DOHH2 (cell line): Measurements from ENCODE around the gene FUT8.

Experiments used
- H3F3A ChIP-seq: fragments of 200-600 bp; sonication (generic), shearing (Covaris generic); 2 replicates; pipeline ENCODE4 v1.6.0; 2016; ENCODE audit warnings: antibody characterized with exemption, mild to moderate bottlenecking; ENCODE audit not compliant: control insufficient read depth, insufficient read depth
- H3K27ac ChIP-seq: fragments of 200-600 bp; sonication (generic); 2 replicates; pipeline ENCODE4 v1.5.1; 2014; ENCODE audit warnings: low read depth, mild to moderate bottlenecking, low read length, moderate library complexity
- H3K27me3 ChIP-seq: fragments of 200-600 bp; sonication (generic); 2 replicates; pipeline ENCODE4 v1.6.1; 2014; ENCODE audit warnings: mild to moderate bottlenecking, low read length, mixed read lengths; ENCODE audit not compliant: control insufficient read depth
- H3K36me3 ChIP-seq: fragments of 200-600 bp; sonication (generic); 2 replicates; pipeline ENCODE4 v1.6.1; 2014; ENCODE audit warnings: mild to moderate bottlenecking, low read length, moderate library complexity, mixed read lengths; ENCODE audit not compliant: control insufficient read depth
- H3K4me1 ChIP-seq: fragments of 200-600 bp; sonication (generic); 2 replicates; pipeline ENCODE4 v1.6.1; 2014; ENCODE audit warnings: mild to moderate bottlenecking, low read length, mixed read lengths; ENCODE audit not compliant: control insufficient read depth
- H3K4me2 ChIP-seq: fragments of 200-600 bp; sonication (generic); 2 replicates; pipeline ENCODE4 v1.6.0; 2014; ENCODE audit warnings: mild to moderate bottlenecking, low read length, moderate library complexity
- H3K4me3 ChIP-seq: fragments of 200-600 bp; sonication (generic); 2 replicates; pipeline ENCODE4 v1.5.1; 2014; ENCODE audit warnings: mild to moderate bottlenecking, low read length, mixed read lengths
- H3K79me2 ChIP-seq: fragments of 200-600 bp; sonication (generic); 2 replicates; pipeline ENCODE4 v1.6.1; 2014; ENCODE audit warnings: mild to moderate bottlenecking, low read length, mixed read lengths; ENCODE audit not compliant: control insufficient read depth
- H3K9me2 ChIP-seq: fragments of 200-600 bp; sonication (generic); replicated peaks from 2 replicates; pipeline ENCODE4 v1.6.1; 2014; ENCODE audit warnings: mild to moderate bottlenecking, low read length, mixed read lengths; ENCODE audit not compliant: control insufficient read depth
- H3K9me3 ChIP-seq: fragments of 200-600 bp; sonication (generic); 2 replicates; pipeline ENCODE4 v1.6.1; 2014; ENCODE audit warnings: antibody characterized with exemption, low read length, mixed read lengths; ENCODE audit not compliant: control insufficient read depth, insufficient read depth
- H4K20me1 ChIP-seq: fragments of 200-600 bp; sonication (generic); 2 replicates; pipeline ENCODE4 v1.6.0; 2014; ENCODE audit warnings: low read depth, mild to moderate bottlenecking, antibody characterized with exemption, low read length, moderate library complexity; ENCODE audit not compliant: control insufficient read depth, insufficient read depth
- EZH2phosphoT487 ChIP-seq: fragments of 200-600 bp; sonication (generic); IDR thresholded peaks from 2 replicates; pipeline ENCODE4 v1.6.1; 2017; ENCODE audit warnings: borderline replicate concordance, mild to moderate bottlenecking, antibody characterized with exemption, low read length, moderate library complexity, mixed read lengths
- TF ChIP-seq, protein P1 (sequence below): fragments of 200-600 bp; sonication (generic); IDR thresholded peaks from one replicate; pipeline ENCODE4 v1.5.1; 2014; ENCODE audit warnings: antibody characterized with exemption, mild to moderate bottlenecking, low read depth, low read length; ENCODE audit not compliant: poor library complexity, severe bottlenecking

The FUT8 gene

DNA sequence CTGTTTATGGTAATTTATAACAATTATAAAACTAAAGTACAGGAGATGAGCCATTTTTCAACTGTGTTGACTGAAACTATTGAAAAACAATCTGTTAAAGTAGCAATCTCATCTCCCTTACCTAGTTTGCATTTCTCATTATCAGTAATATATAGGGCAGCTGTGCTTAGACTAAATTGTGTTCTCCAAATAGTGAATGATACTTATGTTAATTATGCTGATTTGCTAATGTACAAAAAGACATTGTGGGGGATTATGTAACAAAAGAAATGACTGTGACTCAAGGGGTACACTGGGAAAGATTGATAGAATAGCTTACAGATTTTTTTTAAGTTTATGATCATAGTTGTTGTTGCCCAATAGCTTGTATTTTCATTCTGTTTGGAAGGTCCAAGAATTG lies 207.7 kb downstream of the FUT8 start:
- TF ChIP-seq, protein P1, sequence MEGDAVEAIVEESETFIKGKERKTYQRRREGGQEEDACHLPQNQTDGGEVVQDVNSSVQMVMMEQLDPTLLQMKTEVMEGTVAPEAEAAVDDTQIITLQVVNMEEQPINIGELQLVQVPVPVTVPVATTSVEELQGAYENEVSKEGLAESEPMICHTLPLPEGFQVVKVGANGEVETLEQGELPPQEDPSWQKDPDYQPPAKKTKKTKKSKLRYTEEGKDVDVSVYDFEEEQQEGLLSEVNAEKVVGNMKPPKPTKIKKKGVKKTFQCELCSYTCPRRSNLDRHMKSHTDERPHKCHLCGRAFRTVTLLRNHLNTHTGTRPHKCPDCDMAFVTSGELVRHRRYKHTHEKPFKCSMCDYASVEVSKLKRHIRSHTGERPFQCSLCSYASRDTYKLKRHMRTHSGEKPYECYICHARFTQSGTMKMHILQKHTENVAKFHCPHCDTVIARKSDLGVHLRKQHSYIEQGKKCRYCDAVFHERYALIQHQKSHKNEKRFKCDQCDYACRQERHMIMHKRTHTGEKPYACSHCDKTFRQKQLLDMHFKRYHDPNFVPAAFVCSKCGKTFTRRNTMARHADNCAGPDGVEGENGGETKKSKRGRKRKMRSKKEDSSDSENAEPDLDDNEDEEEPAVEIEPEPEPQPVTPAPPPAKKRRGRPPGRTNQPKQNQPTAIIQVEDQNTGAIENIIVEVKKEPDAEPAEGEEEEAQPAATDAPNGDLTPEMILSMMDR, result no peak
- no peak for TF ChIP-seq EZH2phosphoT487
- no peaks in the 10 kb centered on the region for H3F3A ChIP-seq
- no peak overlapping the region for H3K4me2 ChIP-seq
- H4K20me1 ChIP-seq, result no peaks in the 10 kb centered on the region
- H3K4me3 ChIP-seq, result no peak overlapping the region
- no peaks in the 10 kb centered on the region for H3K27me3 ChIP-seq
- no peaks in the 10 kb centered on the region for H3K4me1 ChIP-seq
- no peak overlapping the region for H3K27ac ChIP-seq
- no peaks in the 10 kb centered on the region for H3K9me2 ChIP-seq
- no peaks in the 10 kb centered on the region for H3K79me2 ChIP-seq
- no peaks in the 10 kb centered on the region for H3K9me3 ChIP-seq
- H3K36me3 ChIP-seq, result peaks cover 25% of the 10 kb centered on the region

DNA sequence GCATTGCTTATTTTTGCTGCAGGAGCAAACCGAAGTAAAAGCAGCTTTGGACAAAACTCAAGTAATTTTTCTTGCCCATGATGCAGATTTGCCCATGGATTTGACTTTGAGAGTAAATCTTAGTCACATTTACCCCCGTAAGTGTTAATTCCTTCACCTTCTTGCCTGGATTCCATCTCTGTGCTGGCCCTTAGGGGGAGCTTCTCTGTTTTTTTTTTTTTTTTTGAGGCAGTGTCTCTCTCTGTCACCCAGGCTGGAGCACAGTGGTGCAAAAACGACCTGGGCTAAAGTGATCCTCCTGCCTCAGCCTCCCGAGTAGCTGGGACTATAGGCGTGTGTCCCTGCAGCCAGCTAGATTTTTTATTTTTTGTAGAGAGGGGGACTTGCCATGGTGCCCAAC lies 210.2 kb downstream of the FUT8 start:
- Histone ChIP-seq H3K4me1 (no peaks in the 10 kb centered on the region), H3K4me3 (no peak overlapping the region), H3K9me3 (no peaks in the 10 kb centered on the region), H3K27ac (no peak overlapping the region), H3K4me2 (no peak overlapping the region), H3K27me3 (no peaks in the 10 kb centered on the region), H4K20me1 (no peaks in the 10 kb centered on the region), H3K79me2 (no peaks in the 10 kb centered on the region), H3K36me3 (peaks cover 6% of the 10 kb centered on the region; the same call in 1 of the 2 replicates), H3K9me2 (no peaks in the 10 kb centered on the region), H3F3A (no peaks in the 10 kb centered on the region)
- no peak for TF ChIP-seq EZH2phosphoT487
- TF ChIP-seq, protein P1, result no peak

DNA sequence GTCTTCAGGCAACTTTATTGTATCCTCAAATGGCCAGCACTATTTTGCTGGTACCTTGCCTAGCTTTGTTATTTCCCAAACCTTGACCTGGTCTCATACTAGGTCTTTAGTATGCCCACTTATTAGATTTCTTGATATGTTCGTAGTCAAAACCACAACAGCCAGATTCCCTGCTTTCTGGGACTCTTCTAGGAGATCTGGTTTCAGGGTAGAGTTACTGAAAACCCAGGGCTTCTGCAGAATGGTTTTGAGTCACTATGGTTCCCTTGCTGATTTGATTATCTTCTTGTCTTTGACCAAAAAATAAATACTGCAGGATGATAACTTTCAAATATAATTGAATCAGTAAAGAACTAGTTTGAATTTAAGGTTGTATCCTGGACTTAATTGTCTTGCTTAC lies 211.2 kb downstream of the FUT8 start:
- peaks cover 9% of the 10 kb centered on the region for H3K36me3 ChIP-seq
- no peaks in the 10 kb centered on the region for H3K9me2 ChIP-seq
- no peaks in the 10 kb centered on the region for H3K27me3 ChIP-seq
- no peaks in the 10 kb centered on the region for H3K4me1 ChIP-seq
- no peak overlapping the region for H3K4me3 ChIP-seq
- H3K27ac ChIP-seq, result no peak overlapping the region
- H3K9me3 ChIP-seq, result no peaks in the 10 kb centered on the region
- no peaks in the 10 kb centered on the region for H4K20me1 ChIP-seq
- no peaks in the 10 kb centered on the region for H3K79me2 ChIP-seq
- H3F3A ChIP-seq, result no peaks in the 10 kb centered on the region
- no peak overlapping the region for H3K4me2 ChIP-seq
- no peak for TF ChIP-seq EZH2phosphoT487
- TF ChIP-seq, protein P1, result no peak

DNA sequence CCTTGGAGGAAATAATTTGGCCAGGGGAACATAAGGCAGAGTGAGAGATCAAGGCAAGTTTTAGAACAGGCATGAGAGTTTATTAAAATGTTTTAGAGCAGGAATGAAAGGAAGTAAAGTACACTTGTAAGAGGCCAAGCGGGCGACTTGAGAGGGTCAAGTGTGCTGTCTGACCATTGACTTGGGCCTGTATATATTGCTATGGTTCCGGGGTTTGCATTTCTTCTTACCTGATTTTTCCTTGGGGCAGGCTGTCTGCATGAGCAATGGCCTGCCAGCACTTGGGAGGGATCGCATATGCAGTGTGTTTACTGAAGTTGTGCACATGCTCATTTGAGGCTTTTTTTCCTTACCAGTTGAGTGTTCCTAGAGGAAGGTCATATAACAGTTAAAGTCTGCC lies 214.8 kb downstream of the FUT8 start:
- Histone ChIP-seq H3K4me2 (no peak overlapping the region), H3K79me2 (peaks cover 5% of the 10 kb centered on the region), H3F3A (peaks cover 2% of the 10 kb centered on the region; the same call in 1 of the 2 replicates), H3K36me3 (peaks cover 34% of the 10 kb centered on the region), H4K20me1 (no peaks in the 10 kb centered on the region), H3K9me2 (no peaks in the 10 kb centered on the region), H3K27ac (no peak overlapping the region), H3K9me3 (no peaks in the 10 kb centered on the region), H3K4me1 (peaks cover 20% of the 10 kb centered on the region), H3K27me3 (no peaks in the 10 kb centered on the region), H3K4me3 (no peak overlapping the region)
- TF ChIP-seq, protein P1, result no peak
- TF ChIP-seq EZH2phosphoT487, result no peak
